MM.1S (cell line): Measurements from ENCODE around the gene ZC3H7B.

Experiments
- EZH2 ChIP-seq: fragments of 300-600 bp; sonication (generic); optimal IDR thresholded peaks from 2 replicates; pipeline ENCODE3; 2017; ENCODE audit warnings: low read depth, mild to moderate bottlenecking, antibody characterized with exemption, low read length, mixed read lengths
- TF ChIP-seq, protein P1 (sequence below): fragments of 300-600 bp; sonication (generic); IDR thresholded peaks from 2 replicates; pipeline ENCODE4 v1.5.1; 2016; ENCODE audit warnings: antibody characterized with exemption, low read length, mixed read lengths

DNA sequence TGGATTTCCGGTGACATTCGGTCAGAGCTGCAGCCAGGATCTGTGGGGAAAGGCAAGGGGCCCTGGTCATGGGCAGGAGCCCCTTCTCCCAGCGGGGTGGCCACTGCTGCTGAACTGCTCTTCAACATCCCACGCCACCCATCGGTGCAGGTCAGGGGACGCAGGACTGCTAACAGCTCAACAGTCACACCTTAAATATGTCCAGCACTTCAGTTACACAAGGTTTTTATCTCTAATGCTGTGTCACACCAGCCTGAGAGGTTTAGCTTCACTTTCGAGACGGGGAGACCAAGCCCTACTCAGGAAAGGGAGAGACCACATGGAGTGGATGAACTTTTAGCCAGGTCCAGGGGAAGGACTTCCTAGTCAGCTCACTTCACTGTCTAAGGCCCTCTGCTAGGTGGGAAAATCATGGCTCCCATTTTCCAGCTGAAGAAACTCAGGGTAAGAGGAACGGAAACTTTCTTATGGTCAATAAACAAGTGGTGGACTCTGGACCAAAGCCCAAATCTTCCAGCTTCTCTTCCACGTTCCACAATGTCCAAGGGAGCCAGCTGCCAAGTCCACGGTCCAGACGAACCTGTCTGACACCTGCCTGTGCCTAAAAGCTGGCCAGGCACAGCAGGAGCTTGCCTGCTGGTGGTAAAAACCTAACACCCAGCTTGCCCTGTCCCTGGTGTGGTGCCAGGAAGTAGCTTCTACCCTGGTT is 39.6 kb upstream of the ZC3H7B start:
- TF ChIP-seq, protein P1, sequence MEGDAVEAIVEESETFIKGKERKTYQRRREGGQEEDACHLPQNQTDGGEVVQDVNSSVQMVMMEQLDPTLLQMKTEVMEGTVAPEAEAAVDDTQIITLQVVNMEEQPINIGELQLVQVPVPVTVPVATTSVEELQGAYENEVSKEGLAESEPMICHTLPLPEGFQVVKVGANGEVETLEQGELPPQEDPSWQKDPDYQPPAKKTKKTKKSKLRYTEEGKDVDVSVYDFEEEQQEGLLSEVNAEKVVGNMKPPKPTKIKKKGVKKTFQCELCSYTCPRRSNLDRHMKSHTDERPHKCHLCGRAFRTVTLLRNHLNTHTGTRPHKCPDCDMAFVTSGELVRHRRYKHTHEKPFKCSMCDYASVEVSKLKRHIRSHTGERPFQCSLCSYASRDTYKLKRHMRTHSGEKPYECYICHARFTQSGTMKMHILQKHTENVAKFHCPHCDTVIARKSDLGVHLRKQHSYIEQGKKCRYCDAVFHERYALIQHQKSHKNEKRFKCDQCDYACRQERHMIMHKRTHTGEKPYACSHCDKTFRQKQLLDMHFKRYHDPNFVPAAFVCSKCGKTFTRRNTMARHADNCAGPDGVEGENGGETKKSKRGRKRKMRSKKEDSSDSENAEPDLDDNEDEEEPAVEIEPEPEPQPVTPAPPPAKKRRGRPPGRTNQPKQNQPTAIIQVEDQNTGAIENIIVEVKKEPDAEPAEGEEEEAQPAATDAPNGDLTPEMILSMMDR = no peak
- TF ChIP-seq EZH2 = no peak
